Central memory CD8-positive, alpha-beta T cell (primary cell): ENCODE results near the gene PEX5.
"Not testable (repeated sequence)": the region's sequence is repeated elsewhere in the genome, so short reads cannot be mapped to it uniquely, and the experiment has no call there.

Experiments used
- ATAC-seq: fragments of 150-1000 bp; cut with Tn5 transposase; replicated peaks from 2 replicates; pipeline ENCODE4 v1.10.0; 2022; ENCODE audit warnings: mild to moderate bottlenecking, moderate FRiP score, moderate number of reproducible peaks; ENCODE audit not compliant: poor library complexity, severe bottlenecking; ENCODE audit errors: extremely low read depth
- DNase-seq, 2 donors: peaks; one replicate each; pipeline ENCODE4 v3.0.0; 2021; ENCODE audit warnings: low spot score in 2 of 2
- H3K27ac Mint-ChIP-seq: one replicate; pipeline ENCODE4 v1.8.0; 2022; ENCODE audit warnings: low read depth, mild to moderate bottlenecking, moderate library complexity, mixed read lengths
- H3K27me3 Mint-ChIP-seq: one replicate; pipeline ENCODE4 v1.8.0; 2022; ENCODE audit warnings: mixed read lengths
- H3K36me3 Mint-ChIP-seq: one replicate; pipeline ENCODE4 v1.8.0; 2022; ENCODE audit warnings: mild to moderate bottlenecking, moderate library complexity, mixed read lengths; ENCODE audit not compliant: insufficient read depth
- H3K4me1 Mint-ChIP-seq: one replicate; pipeline ENCODE4 v1.8.0; 2022; ENCODE audit warnings: mixed read lengths
- H3K4me3 Mint-ChIP-seq: one replicate; pipeline ENCODE4 v1.8.0; 2022; ENCODE audit warnings: mild to moderate bottlenecking, moderate library complexity, mixed read lengths
- H3K9me3 Mint-ChIP-seq: one replicate; pipeline ENCODE4 v1.8.0; 2022; ENCODE audit warnings: mixed read lengths

The PEX5 gene

DNA sequence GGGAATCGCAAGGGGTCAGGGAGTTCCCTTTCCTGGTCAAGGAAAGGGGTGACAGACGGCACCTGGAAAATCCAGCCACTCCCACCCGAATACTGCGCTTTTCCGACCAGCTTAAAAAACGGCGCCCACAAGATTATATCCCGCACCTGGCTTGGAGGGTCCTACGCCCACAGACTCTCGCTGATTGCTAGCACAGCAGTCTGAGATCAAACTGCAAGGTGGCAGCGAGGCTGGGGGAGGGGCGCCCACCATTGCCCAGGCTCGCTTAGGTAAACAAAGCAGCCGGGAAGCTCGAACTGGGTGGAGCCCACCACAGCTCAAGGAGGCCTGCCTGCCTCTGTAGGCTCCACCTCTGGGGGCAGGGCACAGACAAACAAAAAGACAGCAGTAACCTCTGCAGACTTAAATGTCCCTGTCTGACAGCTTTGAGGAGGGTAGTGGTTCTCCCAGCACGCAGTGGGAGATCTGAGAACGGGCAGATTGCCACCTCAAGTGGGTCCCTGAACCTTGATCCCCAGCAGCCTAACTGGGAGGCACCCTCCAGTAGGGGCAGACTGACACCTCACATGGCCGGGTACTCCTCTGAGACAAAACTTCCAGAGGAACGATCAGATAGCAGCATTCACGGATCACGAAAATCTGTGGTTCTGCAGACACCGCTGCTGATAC is 62.0 kb downstream of the PEX5 start:
- H3K4me3 Mint-ChIP-seq, H3K4me1 Mint-ChIP-seq, H3K9me3 Mint-ChIP-seq, H3K36me3 Mint-ChIP-seq, DNase-seq, H3K27ac Mint-ChIP-seq, ATAC-seq: not testable (repeated sequence)
- H3K27me3 Mint-ChIP-seq = peaks cover 28% of the 10 kb centered on the region

DNA sequence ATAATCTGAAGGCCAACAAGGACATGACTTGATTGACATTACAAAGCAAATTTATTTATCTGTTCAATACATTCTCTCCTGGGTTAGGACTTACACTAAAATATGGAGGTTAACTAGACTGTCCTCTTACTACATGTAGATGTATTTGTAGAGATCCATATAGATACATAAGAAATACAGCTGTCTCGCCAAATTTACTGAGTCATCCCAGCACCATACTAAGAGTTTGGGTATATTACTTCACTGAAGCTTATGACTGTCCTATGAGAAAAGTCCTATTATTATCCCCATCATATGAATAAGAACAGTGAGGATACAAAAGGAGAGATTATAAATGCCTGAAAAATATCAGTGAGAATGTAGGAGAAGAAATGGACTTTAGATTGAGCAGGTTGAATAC is 69.6 kb downstream of the PEX5 start:
- H3K27ac Mint-ChIP-seq = no peak overlapping the region
- H3K9me3 Mint-ChIP-seq = no peaks in the 10 kb centered on the region
- H3K4me3 Mint-ChIP-seq = no peak overlapping the region
- H3K4me1 Mint-ChIP-seq = no peaks in the 10 kb centered on the region
- peaks cover 22% of the 10 kb centered on the region for H3K27me3 Mint-ChIP-seq
- ATAC-seq (no peak), DNase-seq (no peak)
- H3K36me3 Mint-ChIP-seq = no peaks in the 10 kb centered on the region
